ENCODE results near the gene POLR2F. TPM values are rescaled to one million over a fixed set of nuclear protein-coding genes. Genes with fewer than 3 reads are reported as not detected.

Gene POLR2F
- polyA plus RNA-seq, 1 of the 3 experiments (the other 2 are of a cell fraction): 255 TPM

- Histone ChIP-seq H3K36me3 (replicated peaks in 1 of 2; ENCODE audit: control insufficient read depth in 1 of 2, insufficient read depth in 2 of 2, low read length in 1 of 2) (peaks cover 0 to 13% of the 10 kb centered on the region in 2 experiments), H3K9me3 (no peaks in the 10 kb centered on the region), H3K27ac (ENCODE audit: low read depth in 2 of 2, low read length in 1 of 2) (no peak overlapping the region), H3K79me2 (ENCODE audit: insufficient read depth) (no peaks in the 10 kb centered on the region), H4K20me1 (ENCODE audit: insufficient read depth) (no peaks in the 10 kb centered on the region), H3K4me2 (no peak overlapping the region), H3F3A (replicated peaks; ENCODE audit: insufficient read depth) (no peaks in the 10 kb centered on the region), H3K9me2 (no peaks in the 10 kb centered on the region), H3K4me1 (ENCODE audit: control insufficient read depth in 1 of 2, insufficient read depth in 2 of 2, low read depth in 1 of 2, low read length in 1 of 2) (no peaks in the 10 kb centered on the region), H2AFZ (ENCODE audit: low read depth) (no peak overlapping the region), H3K4me3 (ENCODE audit: low read depth in 2 of 2, low read length in 1 of 2) (no peak overlapping the region), H3K9ac (no peak overlapping the region), H3K27me3 (ENCODE audit: insufficient read depth) (no peaks in the 10 kb centered on the region)
- ChIA-PET POLR2A (no interaction called here), CTCF (interaction anchor here (1.2 kb wide), 1 partner anchor 37 kb away, joined by 4 read pairs; no protein-coding TSS in a partner anchor)
- TF ChIP-seq RAD21 (IDR thresholded peaks at IDR 0.05; ENCODE audit: low read length) (no peak), FOSL2 (IDR thresholded peaks at IDR 0.05; ENCODE audit: borderline replicate concordance, low read depth) (no peak)
- 100% methylated on average over 3 of the region's 4 CpGs for WGBS (ENCODE audit: low lambda C conversion rate)
- no peak for DNase-seq
Observed at GRCh38 chr22:37970864-37971263, 17.4 kb downstream of the POLR2F start.

- POLR2A ChIA-PET: interaction anchor here (0.7 kb wide), 1 partner anchor 12 kb away, joined by 3 read pairs; no protein-coding TSS in a partner anchor
Observed at GRCh38 chr22:37971475-37972434, 18.3 kb downstream of the POLR2F start.

GRCh38 chr22:37972527-37972926 is 19.0 kb downstream of the POLR2F start:
- H3K27me3 ChIP-seq (ENCODE audit: insufficient read depth): no peaks in the 10 kb centered on the region
- POLR2A ChIA-PET: no interaction called here
- no peaks in the 10 kb centered on the region for H3K4me1 ChIP-seq (ENCODE audit: control insufficient read depth in 1 of 2, insufficient read depth in 2 of 2, low read depth in 1 of 2, low read length in 1 of 2)
- no peak overlapping the region for H3K9ac ChIP-seq
- H4K20me1 ChIP-seq (ENCODE audit: insufficient read depth): no peaks in the 10 kb centered on the region
- TF ChIP-seq EZH2phosphoT487 (IDR thresholded peaks at IDR 0.05; ENCODE audit: borderline replicate concordance, low read depth) (no peak), USF1 (IDR thresholded peaks at IDR 0.05; ENCODE audit: borderline replicate concordance, low read depth) (no peak), GABPA (IDR thresholded peaks at IDR 0.05; ENCODE audit: low read depth) (no peak)
- no peak overlapping the region for H3K4me2 ChIP-seq
- H3K9me2 ChIP-seq: no peaks in the 10 kb centered on the region
- no peak overlapping the region for H2AFZ ChIP-seq (ENCODE audit: low read depth)
- WGBS (ENCODE audit: low lambda C conversion rate): 100% methylated on average over 1 of the region's 3 CpGs
- no peak overlapping the region for H3K4me3 ChIP-seq (ENCODE audit: low read depth in 2 of 2, low read length in 1 of 2)
- DNase-seq: no peak
- peaks cover 0 to 6% of the 10 kb centered on the region in 2 experiments for H3K36me3 ChIP-seq (replicated peaks in 1 of 2; ENCODE audit: control insufficient read depth in 1 of 2, insufficient read depth in 2 of 2, low read length in 1 of 2)
- no peaks in the 10 kb centered on the region for H3K9me3 ChIP-seq
- H3K27ac ChIP-seq (ENCODE audit: low read depth in 2 of 2, low read length in 1 of 2): no peak overlapping the region
- no peaks in the 10 kb centered on the region for H3K79me2 ChIP-seq (ENCODE audit: insufficient read depth)
- H3F3A ChIP-seq (replicated peaks; ENCODE audit: insufficient read depth): no peaks in the 10 kb centered on the region
- CTCF ChIA-PET: no interaction called here

More at GRCh38 chr22:37971475-37972434, 18.3 kb downstream of the POLR2F start:
- CTCF ChIA-PET: no interaction called here
- no peak overlapping the region for H3K4me2 ChIP-seq
- no peaks in the 10 kb centered on the region for H3F3A ChIP-seq (replicated peaks; ENCODE audit: insufficient read depth)
- no peaks in the 10 kb centered on the region for H3K9me2 ChIP-seq
- H3K4me3 ChIP-seq (ENCODE audit: low read depth in 2 of 2, low read length in 1 of 2): no peak overlapping the region
- DNase-seq: no peak
- WGBS (ENCODE audit: low lambda C conversion rate): 95% methylated on average over 6 of the region's 7 CpGs
- H3K36me3 ChIP-seq (replicated peaks in 1 of 2; ENCODE audit: control insufficient read depth in 1 of 2, insufficient read depth in 2 of 2, low read length in 1 of 2): peaks cover 0 to 10% of the 10 kb centered on the region in 2 experiments
- no peaks in the 10 kb centered on the region for H4K20me1 ChIP-seq (ENCODE audit: insufficient read depth)
- H3K9ac ChIP-seq: no peak overlapping the region
- no peak for TF ChIP-seq TAF1 (IDR thresholded peaks at IDR 0.05; ENCODE audit: borderline replicate concordance, low read depth, low read length)
- TF ChIP-seq TCF12 (IDR thresholded peaks at IDR 0.05): no peak
- TF ChIP-seq FOXM1 (IDR thresholded peaks at IDR 0.05; ENCODE audit: low read depth): no peak
- no peak for TF ChIP-seq IRF3 (IDR thresholded peaks at IDR 0.05; ENCODE audit: low read depth, low read length)
- H3K27ac ChIP-seq (ENCODE audit: low read depth in 2 of 2, low read length in 1 of 2): no peak overlapping the region
- no peaks in the 10 kb centered on the region for H3K27me3 ChIP-seq (ENCODE audit: insufficient read depth)
- H3K9me3 ChIP-seq: no peaks in the 10 kb centered on the region
- no peak overlapping the region for H2AFZ ChIP-seq (ENCODE audit: low read depth)
- no peaks in the 10 kb centered on the region for H3K79me2 ChIP-seq (ENCODE audit: insufficient read depth)
- H3K4me1 ChIP-seq (ENCODE audit: control insufficient read depth in 1 of 2, insufficient read depth in 2 of 2, low read depth in 1 of 2, low read length in 1 of 2): no peaks in the 10 kb centered on the region
